ENCODE measurements around the gene MYBPC2. TPM values are rescaled to one million over a fixed set of nuclear protein-coding genes. Genes with fewer than 3 reads are reported as not detected.

Gene MYBPC2
- total RNA-seq, 1 donor from 2014 or later = 1.4 TPM

GRCh38 chr19:50476224-50476906 lies 43.7 kb downstream of the MYBPC2 start, which contains the start of the genes EMC10 and GARIN5A:
Gene EMC10, plus strand, starts transcription at chr19:50476507. Its CDS starts 38 bp downstream, at chr19:50476545.
Gene GARIN5A, minus strand, starts transcription at chr19:50476848. Its CDS starts 460 bp downstream, at chr19:50476388.
- intact Hi-C loops (cut with micrococcal nuclease) = loop anchor here (1.0 to 5.0 kb wide), 4 partner anchors 15 to 201 kb away; partner anchors contain the start of gene JOSD2
- TF ChIP-seq CTCF (IDR thresholded peaks at IDR 0.05) = no peak
- POLR2A ChIA-PET = interaction anchor here (0.5 to 1.5 kb wide), 5 partner anchors 8 to 150 kb away, joined by 3 to 7 read pairs (median 3); partner anchors contain the start of gene NR1H2
- DNase-seq = peak; percentile 95
- Mint-ChIP-seq H3K27me3 (no peaks in the 10 kb centered on the region), H3K4me3 (peak within 1 kb of the TSS; percentile 93), H3K36me3 (ENCODE audit: low read depth) (peaks cover 33% of the 10 kb centered on the region), H3K27ac (peak within 1 kb of the TSS; percentile 85), H3K9me3 (no peaks in the 10 kb centered on the region), H3K4me1 (peaks cover 23% of the 10 kb centered on the region)
- CTCF ChIA-PET = no interaction called here
- ATAC-seq (ENCODE audit: low read depth) = peak; percentile 95

DNA sequence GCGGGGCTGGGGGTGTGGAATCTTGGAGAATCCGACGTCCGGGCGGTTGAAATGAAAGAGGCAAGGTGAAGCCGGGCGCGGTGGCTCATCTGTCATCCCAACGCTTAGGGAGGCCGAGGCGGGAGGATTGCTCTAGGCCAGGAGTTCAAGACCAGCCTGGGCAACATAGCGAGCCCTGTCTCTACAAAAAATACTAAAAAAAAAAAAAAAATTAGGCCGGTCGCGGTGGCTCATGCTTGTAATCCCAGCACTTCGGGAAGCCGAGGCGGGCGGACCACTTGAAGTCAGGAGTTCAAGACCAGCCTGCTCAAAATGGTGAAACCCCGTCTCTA lies 44.2 kb downstream of the MYBPC2 start:
- peaks cover 23% of the 10 kb centered on the region for H3K4me1 Mint-ChIP-seq
- H3K27ac Mint-ChIP-seq = peak overlapping the region; percentile 85
- POLR2A ChIA-PET = interaction anchor here (0.5 to 1.5 kb wide), 5 partner anchors 45 to 1459 kb away, joined by 3 to 7 read pairs (median 3); partner anchors contain the start of gene NR1H2
- H3K4me3 Mint-ChIP-seq = peak overlapping the region; percentile 93
- intact Hi-C loops (cut with micrococcal nuclease) = loop anchor here (1.0 to 5.0 kb wide), 4 partner anchors 16 to 200 kb away; partner anchors contain the start of gene JOSD2
- DNase-seq = no peak
- CTCF ChIA-PET = no interaction called here
- no peaks in the 10 kb centered on the region for H3K27me3 Mint-ChIP-seq
- no peak for TF ChIP-seq CTCF (IDR thresholded peaks at IDR 0.05)
- ATAC-seq (ENCODE audit: low read depth) = no peak
- H3K36me3 Mint-ChIP-seq (ENCODE audit: low read depth) = peaks cover 34% of the 10 kb centered on the region
- H3K9me3 Mint-ChIP-seq = no peaks in the 10 kb centered on the region

GRCh38 chr19:50477751-50478515 lies 45.2 kb downstream of the MYBPC2 start:
- intact Hi-C loops (cut with micrococcal nuclease) = loop anchor here (5.0 kb wide), 1 partner anchor 199 kb away; no protein-coding TSS in a partner anchor
- Mint-ChIP-seq H3K4me3 (peak overlapping the region; percentile 93), H3K27ac (no peak overlapping the region), H3K27me3 (no peaks in the 10 kb centered on the region), H3K36me3 (ENCODE audit: low read depth) (peaks cover 43% of the 10 kb centered on the region), H3K4me1 (peaks cover 23% of the 10 kb centered on the region), H3K9me3 (no peaks in the 10 kb centered on the region)
- ChIA-PET CTCF (interaction anchor here (1.6 to 1.9 kb wide), 2 partner anchors 109 to 120 kb away, joined by 8 to 11 read pairs; no protein-coding TSS in a partner anchor), POLR2A (interaction anchor here (1.0 to 2.0 kb wide), 3 partner anchors 33 to 120 kb away, joined by 3 to 8 read pairs (median 3); partner anchors contain the start of gene JOSD2)
- no peak for ATAC-seq (ENCODE audit: low read depth)
- no peak for TF ChIP-seq CTCF (IDR thresholded peaks at IDR 0.05)
- DNase-seq = no peak

DNA sequence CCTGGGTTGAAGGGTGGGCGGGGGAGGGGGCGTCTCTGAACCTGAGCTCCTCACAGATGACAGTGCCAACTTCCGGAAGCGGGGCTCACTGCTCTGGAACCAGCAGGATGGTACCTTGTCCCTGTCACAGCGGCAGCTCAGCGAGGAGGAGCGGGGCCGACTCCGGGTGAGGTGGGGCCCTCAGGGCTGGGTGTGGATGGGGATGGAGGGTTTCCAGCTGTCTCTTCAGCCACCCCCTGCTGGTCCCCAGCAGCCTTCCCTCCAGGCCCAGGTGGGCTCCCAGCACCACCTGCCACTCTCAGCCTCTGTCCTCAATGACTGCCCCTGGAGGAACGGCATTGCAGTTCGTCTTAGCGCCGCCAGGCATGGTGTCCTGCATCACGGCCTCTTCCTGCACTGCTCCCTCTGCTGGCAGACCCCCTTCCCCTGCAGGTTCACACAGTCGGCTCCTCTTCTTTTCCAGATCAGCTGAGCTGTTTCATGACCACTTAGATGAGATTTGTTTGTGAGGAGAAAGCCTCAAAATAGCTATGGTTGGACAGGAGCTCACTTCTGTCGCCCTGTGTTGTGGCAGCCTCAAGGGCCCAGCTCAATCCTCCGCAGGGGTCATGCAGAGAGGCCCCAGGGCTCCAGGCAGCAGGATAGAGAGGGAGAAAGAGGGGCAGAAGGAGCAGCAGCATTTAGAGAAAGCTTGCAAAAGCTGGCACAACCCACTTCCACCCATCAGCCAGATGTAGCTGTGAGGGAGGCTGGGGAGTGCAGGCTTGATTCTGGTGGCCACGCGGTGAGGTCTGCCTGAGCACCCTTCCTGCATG lies 46.4 kb downstream of the MYBPC2 start:
- no peaks in the 10 kb centered on the region for H3K27me3 Mint-ChIP-seq
- no peaks in the 10 kb centered on the region for H3K9me3 Mint-ChIP-seq
- CTCF ChIA-PET = interaction anchor here (0.8 to 1.9 kb wide), 3 partner anchors 110 to 123 kb away, joined by 3 to 11 read pairs (median 8); no protein-coding TSS in a partner anchor
- intact Hi-C loops (cut with micrococcal nuclease) = loop anchor here (5.0 kb wide), 1 partner anchor 198 kb away; no protein-coding TSS in a partner anchor
- ATAC-seq (ENCODE audit: low read depth) (no peak), DNase-seq (no peak)
- no peak overlapping the region for H3K4me3 Mint-ChIP-seq
- H3K4me1 Mint-ChIP-seq = peaks cover 23% of the 10 kb centered on the region
- POLR2A ChIA-PET = interaction anchor here (0.5 to 2.0 kb wide), 5 partner anchors 12 to 122 kb away, joined by 3 to 8 read pairs (median 3); partner anchors contain the start of gene JOSD2
- no peak for TF ChIP-seq CTCF (IDR thresholded peaks at IDR 0.05)
- H3K36me3 Mint-ChIP-seq (ENCODE audit: low read depth) = peaks cover 50% of the 10 kb centered on the region
- no peak overlapping the region for H3K27ac Mint-ChIP-seq
